ENCODE results near the gene PRELID1. TPM values are rescaled to one million over a fixed set of nuclear protein-coding genes. Genes with fewer than 3 reads are reported as not detected.

PRELID1 gene
- polyA plus RNA-seq, 2 of the 4 experiments (the other 2 are of a cell fraction) = 218 to 250 TPM

- Histone ChIP-seq H3K4me1 (peaks cover 27% of the 10 kb centered on the region), H3K9me3 (no peaks in the 10 kb centered on the region), H3K27ac (peak overlapping the region in 1 of 2 experiments; percentile 93; a peak in 1 of 6 replicates), H3K4me2 (peak overlapping the region; percentile 99), H3K4me3 (no peak overlapping the region)
- WGBS (ENCODE audit: missing lambda C conversion rate) = 92% methylated on average over 6 of the region's 13 CpGs
- no peak for DNase-seq (ENCODE audit: low read depth in 1 of 2, low spot score in 1 of 2)
- ChIA-PET POLR2A (no interaction called here), CTCF (interaction anchor here (0.6 to 6.3 kb wide), 50 partner anchors 9 to 843 kb away, joined by 3 to 55 read pairs (median 4); partner anchors contain the start of genes LMAN2 and SLC34A1)
- TF ChIP-seq MAX (IDR thresholded peaks at IDR 0.05) (no peak), RARB (CRISPR knock-in tag; IDR thresholded peaks at IDR 0.05) (no peak), CHD2 (IDR thresholded peaks at IDR 0.05; ENCODE audit: low read length, partially characterized antibody) (no peak), MAFK (IDR thresholded peaks at IDR 0.05; ENCODE audit: partially characterized antibody) (no peak), TP53 (CRISPR knock-in tag; IDR thresholded peaks at IDR 0.05) (no peak), TFCP2L1 (CRISPR knock-in tag; IDR thresholded peaks at IDR 0.05) (no peak), FOXS1 (CRISPR knock-in tag; IDR thresholded peaks at IDR 0.05) (no peak), HOXB5 (CRISPR knock-in tag; IDR thresholded peaks at IDR 0.05) (no peak), PBX3 (IDR thresholded peaks at IDR 0.05) (no peak), ELK1 (IDR thresholded peaks at IDR 0.05; ENCODE audit: low read depth, low read length) (no peak), POLR2A (IDR thresholded peaks at IDR 0.05; ENCODE audit: low read length) (no peak), SMC3 (IDR thresholded peaks at IDR 0.05) (no peak), CBX8 (IDR thresholded peaks at IDR 0.05) (no peak), CEBPB (IDR thresholded peaks at IDR 0.05) (no peak), EP300 (IDR thresholded peaks at IDR 0.05) (no peak)
- ATAC-seq = no peak
- FAIRE-seq = no peak
These were observed 6.7 kb downstream of the PRELID1 start for GRCh38 chr5:177310332-177310731.

- H3K4me3 ChIP-seq = peak overlapping the region; percentile 66
- ATAC-seq = no peak
- WGBS (ENCODE audit: missing lambda C conversion rate) = 40% methylated on average over 15 of the region's 20 CpGs
These were observed 7.3 kb downstream of the PRELID1 start for GRCh38 chr5:177310757-177311391.

More at GRCh38 chr5:177310757-177311391, 7.3 kb downstream of the PRELID1 start:
- TF ChIP-seq E2F6 (IDR thresholded peaks at IDR 0.05; ENCODE audit: borderline replicate concordance, low read depth) (no peak), TFCP2L1 (CRISPR knock-in tag; IDR thresholded peaks at IDR 0.05) (no peak), MAX (IDR thresholded peaks at IDR 0.05) (no peak), JUNB (IDR thresholded peaks at IDR 0.05) (no peak), POLR2A (IDR thresholded peaks at IDR 0.05; ENCODE audit: low read length) (no peak), HES2 (IDR thresholded peaks at IDR 0.05) (no peak), TP53 (CRISPR knock-in tag; IDR thresholded peaks at IDR 0.05) (no peak), FOSB (CRISPR knock-in tag; IDR thresholded peaks at IDR 0.05) (no peak), RCOR1 (IDR thresholded peaks at IDR 0.05; ENCODE audit: low read depth, low read length) (no peak), CEBPB (IDR thresholded peaks at IDR 0.05) (no peak), SREBF2 (IDR thresholded peaks at IDR 0.05) (no peak), SMC3 (IDR thresholded peaks at IDR 0.05) (no peak), MAZ (IDR thresholded peaks at IDR 0.05; ENCODE audit: borderline replicate concordance, low read depth, low read length) (no peak), NFE2L2 (conservative IDR thresholded peaks at IDR 0.05; ENCODE audit: low read length) (no peak), GATA3 (IDR thresholded peaks at IDR 0.05; ENCODE audit: borderline replicate concordance) (no peak), CBX2 (IDR thresholded peaks at IDR 0.05; ENCODE audit: borderline replicate concordance, low read depth) (no peak), CHD4 (IDR thresholded peaks at IDR 0.05; ENCODE audit: borderline replicate concordance) (no peak), FOSL2 (IDR thresholded peaks at IDR 0.05) (no peak), FOSL2 (CRISPR knock-in tag; IDR thresholded peaks at IDR 0.05) (no peak), HMGXB4 (CRISPR knock-in tag; IDR thresholded peaks at IDR 0.05; ENCODE audit: borderline replicate concordance) (no peak)
- DNase-seq (ENCODE audit: low read depth in 1 of 2, low spot score in 1 of 2) = no peak
- H3K4me2 ChIP-seq = peak overlapping the region; percentile 99
- no peaks in the 10 kb centered on the region for H3K9me3 ChIP-seq
- peak overlapping the region; percentile 87 to 93; a peak in 5 of 6 replicates for H3K27ac ChIP-seq
- ChIA-PET CTCF (interaction anchor here (0.6 to 6.3 kb wide), 30 partner anchors 9 to 842 kb away, joined by 3 to 55 read pairs (median 7); partner anchors contain the start of gene LMAN2), POLR2A (no interaction called here)
- FAIRE-seq = no peak
- H3K4me1 ChIP-seq = peaks cover 22% of the 10 kb centered on the region

Data from A549 (cell line).